ENCODE measurements around the gene CCDC85C.

CCDC85C gene

DNA sequence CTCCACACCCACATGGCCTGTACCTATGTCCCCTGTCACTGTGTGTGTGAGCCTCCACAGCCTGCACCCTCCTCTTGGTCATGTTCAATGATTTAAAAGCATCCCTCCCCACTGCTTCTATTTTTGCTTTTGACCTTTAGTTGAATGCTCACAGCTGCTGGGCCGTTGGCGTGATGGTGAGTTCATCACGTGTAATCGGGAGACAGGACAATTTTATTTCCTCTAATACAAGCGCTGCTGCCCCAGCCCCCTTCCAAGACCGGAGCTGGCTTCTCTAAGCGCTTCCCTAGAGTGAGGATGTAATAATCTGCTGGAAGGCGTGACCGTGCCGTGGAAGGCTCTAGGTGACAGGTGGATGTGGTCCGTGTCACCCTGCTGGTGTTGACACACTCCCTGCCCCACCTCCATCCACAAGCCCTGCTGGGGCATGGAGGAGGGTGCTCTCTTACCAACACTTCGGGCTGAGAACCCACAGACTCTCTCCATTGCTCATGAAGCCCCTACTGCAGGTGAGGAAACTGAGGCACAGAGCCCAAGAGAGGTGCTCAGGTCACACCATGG, 25.4 kb downstream of the CCDC85C start:
- intact Hi-C loops (cut with DNase I; ENCODE audit: low total_unique reads), result no loop called here
- no peaks in the 10 kb centered on the region for H3K9me3 ChIP-seq
- no peaks in the 10 kb centered on the region for H3K27me3 ChIP-seq
- TF ChIP-seq, protein P1, sequence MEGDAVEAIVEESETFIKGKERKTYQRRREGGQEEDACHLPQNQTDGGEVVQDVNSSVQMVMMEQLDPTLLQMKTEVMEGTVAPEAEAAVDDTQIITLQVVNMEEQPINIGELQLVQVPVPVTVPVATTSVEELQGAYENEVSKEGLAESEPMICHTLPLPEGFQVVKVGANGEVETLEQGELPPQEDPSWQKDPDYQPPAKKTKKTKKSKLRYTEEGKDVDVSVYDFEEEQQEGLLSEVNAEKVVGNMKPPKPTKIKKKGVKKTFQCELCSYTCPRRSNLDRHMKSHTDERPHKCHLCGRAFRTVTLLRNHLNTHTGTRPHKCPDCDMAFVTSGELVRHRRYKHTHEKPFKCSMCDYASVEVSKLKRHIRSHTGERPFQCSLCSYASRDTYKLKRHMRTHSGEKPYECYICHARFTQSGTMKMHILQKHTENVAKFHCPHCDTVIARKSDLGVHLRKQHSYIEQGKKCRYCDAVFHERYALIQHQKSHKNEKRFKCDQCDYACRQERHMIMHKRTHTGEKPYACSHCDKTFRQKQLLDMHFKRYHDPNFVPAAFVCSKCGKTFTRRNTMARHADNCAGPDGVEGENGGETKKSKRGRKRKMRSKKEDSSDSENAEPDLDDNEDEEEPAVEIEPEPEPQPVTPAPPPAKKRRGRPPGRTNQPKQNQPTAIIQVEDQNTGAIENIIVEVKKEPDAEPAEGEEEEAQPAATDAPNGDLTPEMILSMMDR (IDR thresholded peaks at IDR 0.05), result no peak
- no peak overlapping the region for H3K4me3 ChIP-seq
- peaks cover 0 to 67% (median 25%) of the 10 kb centered on the region in 4 donors for H3K4me1 ChIP-seq
- no peak for DNase-seq
- no peaks in the 10 kb centered on the region for H3K36me3 ChIP-seq
- H3K27ac ChIP-seq, result no peak overlapping the region

DNA sequence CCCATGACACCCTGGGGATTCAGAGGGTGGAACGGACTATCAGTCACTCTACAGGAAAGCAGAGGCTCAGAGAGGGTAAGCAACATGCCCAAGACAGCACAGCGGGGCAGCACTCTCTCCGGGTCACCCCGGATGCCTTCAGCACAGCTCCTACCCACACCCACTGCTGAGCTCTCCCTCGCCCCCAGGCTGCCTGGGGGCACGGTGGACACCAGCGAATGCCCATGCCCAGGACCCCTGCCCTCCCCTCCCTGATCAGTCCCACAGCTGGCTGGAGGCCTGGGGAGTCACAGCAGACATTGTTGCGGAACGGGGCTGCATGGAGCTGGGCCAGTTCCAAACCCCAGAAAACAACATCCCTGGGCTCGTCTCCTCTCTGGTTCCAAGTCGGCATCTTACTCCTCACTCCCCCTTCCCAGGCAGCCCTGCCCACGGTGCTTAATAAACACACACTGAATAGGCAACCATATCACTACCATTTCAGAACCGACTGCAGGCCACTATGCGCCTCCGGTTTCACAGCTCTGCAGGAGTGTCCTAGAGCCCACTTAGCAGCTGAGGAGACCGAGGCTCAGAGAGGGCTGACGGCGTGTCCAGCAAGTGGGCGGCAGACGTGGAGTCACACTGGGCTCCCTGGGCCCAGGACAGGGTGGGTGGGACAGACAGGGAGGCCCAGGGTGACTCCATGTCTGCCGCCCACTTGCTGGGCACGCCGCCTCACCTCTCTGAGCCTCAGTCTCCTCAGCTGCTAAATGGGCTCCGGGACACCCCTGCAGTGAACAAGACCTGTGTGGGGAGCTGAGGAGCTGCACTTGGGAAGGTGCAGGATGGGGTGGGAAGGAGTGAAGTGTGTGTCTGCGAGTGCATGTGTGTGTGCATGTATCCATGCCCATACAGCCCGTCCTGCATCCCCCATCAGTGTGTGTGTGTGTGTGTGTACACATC, 27.0 kb downstream of the CCDC85C start:
- intact Hi-C loops (cut with DNase I; ENCODE audit: low total_unique reads), result no loop called here
- Histone ChIP-seq H3K27me3 (no peaks in the 10 kb centered on the region), H3K4me1 (peaks cover 0 to 83% (median 35%) of the 10 kb centered on the region in 4 donors), H3K27ac (no peak overlapping the region), H3K36me3 (no peaks in the 10 kb centered on the region), H3K9me3 (no peaks in the 10 kb centered on the region), H3K4me3 (no peak overlapping the region)
- no peak for DNase-seq
- TF ChIP-seq, protein P1 (IDR thresholded peaks at IDR 0.05), result no peak

DNA sequence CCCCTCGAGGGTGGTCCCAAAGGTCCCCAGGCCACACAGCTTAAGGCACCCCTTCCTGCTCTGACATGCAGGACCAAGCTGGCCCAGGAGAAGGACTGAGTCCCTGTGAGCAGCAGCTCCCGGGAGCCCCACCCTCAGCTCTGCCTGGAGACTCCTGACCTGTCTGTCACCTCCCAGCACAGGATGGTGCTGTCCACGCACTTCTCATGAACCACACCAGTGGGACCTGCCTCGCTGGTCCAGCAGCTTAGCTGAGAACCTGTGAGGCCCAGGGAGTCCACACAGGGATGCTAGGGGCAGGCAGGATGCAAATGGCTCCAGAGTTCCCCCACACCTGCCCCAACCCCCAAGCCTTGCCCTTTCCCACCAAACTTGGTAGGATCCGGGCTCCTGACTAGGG, 27.7 kb downstream of the CCDC85C start:
- H3K27ac ChIP-seq, result no peak overlapping the region
- no peak for DNase-seq
- TF ChIP-seq, protein P1 (IDR thresholded peaks at IDR 0.05), result no peak
- H3K36me3 ChIP-seq, result no peaks in the 10 kb centered on the region
- H3K9me3 ChIP-seq, result no peaks in the 10 kb centered on the region
- intact Hi-C loops (cut with DNase I; ENCODE audit: low total_unique reads), result no loop called here
- no peaks in the 10 kb centered on the region for H3K27me3 ChIP-seq
- peaks cover 0 to 90% (median 40%) of the 10 kb centered on the region in 4 donors for H3K4me1 ChIP-seq
- H3K4me3 ChIP-seq, result no peak overlapping the region

DNA sequence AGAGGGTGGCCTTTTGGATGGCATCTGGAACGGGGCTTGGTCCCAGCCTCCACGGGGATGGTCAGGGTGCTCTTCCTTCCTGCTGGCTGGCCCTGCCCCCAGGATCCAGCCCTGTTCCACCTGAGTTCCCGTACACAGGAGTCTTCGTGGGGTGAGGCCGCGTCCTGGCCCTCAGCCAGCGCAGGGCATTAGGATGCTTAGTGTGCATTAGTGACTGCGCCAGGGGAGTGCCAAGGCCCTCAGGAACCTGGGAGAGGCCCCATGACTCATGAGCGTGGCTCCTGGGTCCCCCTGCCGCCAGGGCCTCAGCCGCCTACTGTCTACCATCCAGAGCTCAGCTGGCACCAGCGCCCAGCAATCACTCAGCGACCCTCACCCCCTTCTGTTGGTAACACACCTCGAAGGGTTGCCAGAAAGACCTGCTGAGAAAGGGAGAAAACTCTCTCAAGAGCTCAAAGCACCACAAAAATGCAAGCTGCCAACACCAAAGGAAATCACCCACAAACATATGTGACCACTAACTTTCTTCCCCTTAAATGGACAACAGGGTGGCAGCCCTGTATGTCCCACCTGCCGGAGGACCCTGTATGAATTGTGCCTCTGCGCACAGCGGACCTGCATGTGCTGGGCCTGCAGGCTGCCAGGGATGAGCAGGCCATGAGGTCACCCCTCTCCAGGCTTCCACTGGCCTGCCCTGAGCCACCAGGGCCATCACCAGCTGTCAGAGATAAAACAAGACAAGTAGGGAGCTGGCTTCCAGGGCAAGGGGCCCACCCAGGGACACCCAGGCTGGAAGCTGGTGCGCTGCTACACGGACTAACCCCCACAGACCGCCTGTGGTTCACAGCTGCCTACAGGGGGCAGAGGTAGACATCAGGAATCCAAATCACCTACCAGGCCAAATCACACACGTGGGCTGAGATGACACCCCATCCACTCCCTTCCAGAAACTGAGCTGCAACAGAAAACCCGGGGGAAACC, 28.7 kb downstream of the CCDC85C start:
- Histone ChIP-seq H3K4me1 (peaks cover 0 to 92% (median 41%) of the 10 kb centered on the region in 4 donors), H3K27ac (peak overlapping the region; percentile 28 to 45), H3K27me3 (no peaks in the 10 kb centered on the region), H3K9me3 (no peaks in the 10 kb centered on the region), H3K36me3 (no peaks in the 10 kb centered on the region), H3K4me3 (no peak overlapping the region)
- intact Hi-C loops (cut with DNase I; ENCODE audit: low total_unique reads), result no loop called here
- no peak for DNase-seq
- TF ChIP-seq, protein P1 (IDR thresholded peaks at IDR 0.05), result no peak

DNA sequence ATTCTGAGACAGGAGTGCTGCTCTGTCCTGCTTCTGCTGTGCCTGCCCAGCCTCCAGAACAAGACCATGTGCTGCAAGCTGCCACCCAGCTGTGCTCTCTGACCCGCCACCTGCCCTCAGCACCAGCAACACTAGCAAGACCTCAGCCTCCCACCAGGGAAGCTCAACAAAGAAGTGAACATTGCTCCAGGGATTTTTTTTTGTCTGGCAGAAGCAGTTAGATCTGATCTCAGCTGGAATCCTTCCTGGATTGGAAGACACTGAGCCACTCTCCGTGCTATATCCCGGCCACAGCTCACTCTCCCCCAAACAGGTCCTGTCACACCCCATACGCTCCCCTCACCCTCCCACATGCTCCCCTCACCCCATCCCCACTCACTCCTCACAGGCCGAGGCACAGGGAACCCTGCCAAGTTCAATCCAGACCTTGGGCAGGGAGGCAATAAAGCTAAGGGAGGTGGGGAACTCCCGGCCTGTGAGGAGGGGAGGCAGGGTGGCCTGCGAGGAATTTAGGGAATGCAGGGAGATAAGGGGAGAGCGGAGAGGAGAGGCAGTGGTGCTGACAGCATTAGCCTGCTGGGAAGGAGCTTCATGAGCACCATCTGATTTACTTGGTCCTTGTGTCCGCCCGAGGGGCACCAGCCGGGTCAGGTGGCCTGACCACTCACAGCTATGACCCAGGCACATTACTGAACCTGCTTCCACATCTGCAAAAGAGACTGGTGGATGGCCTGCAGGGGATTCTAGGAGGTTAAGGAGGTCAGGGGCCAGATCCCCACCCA, 29.7 kb downstream of the CCDC85C start:
- intact Hi-C loops (cut with DNase I; ENCODE audit: low total_unique reads), result no loop called here
- Histone ChIP-seq H3K9me3 (no peaks in the 10 kb centered on the region), H3K36me3 (no peaks in the 10 kb centered on the region), H3K27me3 (no peaks in the 10 kb centered on the region), H3K4me1 (peaks cover 0 to 86% (median 39%) of the 10 kb centered on the region in 4 donors), H3K4me3 (no peak overlapping the region), H3K27ac (peak overlapping the region; percentile 28 to 45)
- DNase-seq, result no peak
- TF ChIP-seq, protein P1 (IDR thresholded peaks at IDR 0.05), result no peak

All from tibial artery (tissue), 4 donors.